HG03139 (cell line): Measurements from ENCODE around the gene RHOV.

ENCODE experiments used
- ATAC-seq: cut with Tn5 transposase; IDR thresholded peaks from one replicate; pipeline ENCODE4 v1.9.1; 2021; ENCODE audit not compliant: unreplicated experiment

Gene RHOV

GRCh38 chr15:40846841-40847222 lies 27.2 kb downstream of the RHOV start:
- ATAC-seq, result no peak

- ATAC-seq, result no peak
Observed at GRCh38 chr15:40845511-40846284, 28.3 kb downstream of the RHOV start.

- no peak for ATAC-seq
Observed at GRCh38 chr15:40845036-40845435, 29.0 kb downstream of the RHOV start.

- ATAC-seq, result no peak
Observed at GRCh38 chr15:40844696-40845030, 29.4 kb downstream of the RHOV start.

- no peak for ATAC-seq
Observed at GRCh38 chr15:40843885-40844695, 29.9 kb downstream of the RHOV start, which contains the start of gene SPINT1. Gene SPINT1 (plus strand): TSS chr15:40844048. CDS start chr15:40844555, 507 bp downstream.

- no peak for ATAC-seq
Observed at GRCh38 chr15:40843261-40843884, 30.7 kb downstream of the RHOV start.

GRCh38 chr15:40841741-40842140 lies 32.3 kb downstream of the RHOV start:
- no peak for ATAC-seq

GRCh38 chr15:40838756-40839155 lies 35.3 kb downstream of the RHOV start:
- no peak for ATAC-seq

- no peak for ATAC-seq
Observed at GRCh38 chr15:40836020-40836419, 38.0 kb downstream of the RHOV start.

GRCh38 chr15:40832903-40833302 lies 41.1 kb downstream of the RHOV start:
- ATAC-seq, result no peak

- no peak for ATAC-seq
Observed at GRCh38 chr15:40831861-40832260, 42.2 kb downstream of the RHOV start.

- ATAC-seq, result no peak
Observed at GRCh38 chr15:40830884-40831283, 43.1 kb downstream of the RHOV start.

- ATAC-seq, result no peak
Observed at GRCh38 chr15:40829115-40829514, 44.9 kb downstream of the RHOV start.

- ATAC-seq, result no peak
Observed at GRCh38 chr15:40828447-40829036, 45.5 kb downstream of the RHOV start, which contains the start of gene PPP1R14D. Gene PPP1R14D (minus strand): TSS chr15:40828708. CDS start chr15:40828641, 67 bp downstream.

GRCh38 chr15:40826423-40827075 lies 47.5 kb downstream of the RHOV start:
- ATAC-seq, result no peak

GRCh38 chr15:40825661-40826422 lies 48.2 kb downstream of the RHOV start:
- no peak for ATAC-seq

GRCh38 chr15:40823572-40824343 lies 50.3 kb downstream of the RHOV start:
- ATAC-seq, result no peak
